Stimulated activated CD4-positive, alpha-beta T cell treated with anti-CD3 and anti-CD28 coated beads, Interleukin-12 subunit alpha, Interleukin-12 subunit beta, amount 100 ng/mL, for 4 hours (primary cell): Measurements from ENCODE around the gene ST6GAL2.

Source experiments
- DNase-seq: peaks from one replicate; pipeline ENCODE4 v3.0.0-alpha.2; 2020

Gene ST6GAL2

GRCh38 chr2:106825161-106825560 is 60.8 kb downstream of the ST6GAL2 start:
- DNase-seq: no peak

- no peak for DNase-seq
Observed at GRCh38 chr2:106816974-106817373, 69.0 kb downstream of the ST6GAL2 start.

GRCh38 chr2:106812841-106813240 is 73.1 kb downstream of the ST6GAL2 start:
- DNase-seq: no peak

GRCh38 chr2:106812383-106812782 is 73.6 kb downstream of the ST6GAL2 start:
- DNase-seq: no peak

- no peak for DNase-seq
Observed at GRCh38 chr2:106805716-106806115, 80.3 kb downstream of the ST6GAL2 start.

GRCh38 chr2:106804161-106804560 is 81.8 kb downstream of the ST6GAL2 start:
- DNase-seq: no peak

- no peak for DNase-seq
Observed at GRCh38 chr2:106800976-106801655, 84.9 kb downstream of the ST6GAL2 start.

GRCh38 chr2:106800180-106800579 is 85.8 kb downstream of the ST6GAL2 start:
- DNase-seq: no peak

- DNase-seq: no peak
Observed at GRCh38 chr2:106798826-106799552, 87.0 kb downstream of the ST6GAL2 start.

- DNase-seq: no peak
Observed at GRCh38 chr2:106797494-106797893, 88.5 kb downstream of the ST6GAL2 start.

GRCh38 chr2:106792671-106793070 is 93.3 kb downstream of the ST6GAL2 start:
- no peak for DNase-seq

GRCh38 chr2:106789185-106789584 is 96.8 kb downstream of the ST6GAL2 start:
- no peak for DNase-seq

GRCh38 chr2:106782681-106783080 is 103.3 kb downstream of the ST6GAL2 start:
- DNase-seq: no peak

- DNase-seq: no peak
Observed at GRCh38 chr2:106781196-106781595, 104.8 kb downstream of the ST6GAL2 start.

- no peak for DNase-seq
Observed at GRCh38 chr2:106771811-106772210, 114.2 kb downstream of the ST6GAL2 start.

- no peak for DNase-seq
Observed at GRCh38 chr2:106770986-106771385, 115.0 kb downstream of the ST6GAL2 start.

- no peak for DNase-seq
Observed at GRCh38 chr2:106764614-106765013, 121.4 kb downstream of the ST6GAL2 start.

- no peak for DNase-seq
Observed at GRCh38 chr2:106759966-106760365, 126.0 kb downstream of the ST6GAL2 start.

- DNase-seq: no peak
Observed at GRCh38 chr2:106758901-106759497, 127.0 kb downstream of the ST6GAL2 start.
